GM18505 (cell line): ENCODE measurements around the gene USP24.
A peak's percentile ranks its signal among the peaks of the same experiment; 100 is the strongest.

Experiments used
- ATAC-seq: cut with Tn5 transposase; IDR thresholded peaks from one replicate; pipeline ENCODE4 v1.9.1; 2021; ENCODE audit not compliant: unreplicated experiment
- POLR2A ChIP-seq: IDR thresholded peaks from 4 replicates; pipeline ENCODE4 v1.6.1; 2011; ENCODE audit warnings: borderline replicate concordance; ENCODE audit not compliant: insufficient read depth, insufficient read length; ENCODE audit errors: extremely low read depth

Gene USP24

GRCh38 chr1:55153031-55153430, 62.1 kb downstream of the USP24 start:
- no peak for ATAC-seq
- TF ChIP-seq POLR2A: no peak

GRCh38 chr1:55150880-55151588, 64.1 kb downstream of the USP24 start:
- no peak for TF ChIP-seq POLR2A

GRCh38 chr1:55148676-55149075, 66.5 kb downstream of the USP24 start:
- ATAC-seq: no peak
- TF ChIP-seq POLR2A: no peak

More at GRCh38 chr1:55150880-55151588, 64.1 kb downstream of the USP24 start:
- no peak for ATAC-seq

GRCh38 chr1:55147524-55147923, 67.6 kb downstream of the USP24 start:
- no peak for TF ChIP-seq POLR2A
- ATAC-seq: no peak

GRCh38 chr1:55146781-55147180, 68.4 kb downstream of the USP24 start:
- no peak for ATAC-seq
- TF ChIP-seq POLR2A: no peak

- TF ChIP-seq POLR2A: no peak
- no peak for ATAC-seq
Measured at GRCh38 chr1:55144886-55145285, 70.3 kb downstream of the USP24 start.

GRCh38 chr1:55143684-55144083, 71.5 kb downstream of the USP24 start:
- TF ChIP-seq POLR2A: no peak
- ATAC-seq: no peak

GRCh38 chr1:55141295-55141893, 73.8 kb downstream of the USP24 start:
- ATAC-seq: no peak
- TF ChIP-seq POLR2A: no peak

- ATAC-seq: peak; percentile 68
- no peak for TF ChIP-seq POLR2A
Measured at GRCh38 chr1:55140546-55140983, 74.6 kb downstream of the USP24 start.

- ATAC-seq: no peak
- TF ChIP-seq POLR2A: no peak
Measured at GRCh38 chr1:55140137-55140536, 75.0 kb downstream of the USP24 start.

- TF ChIP-seq POLR2A: no peak
Measured at GRCh38 chr1:55138823-55139222, 76.3 kb downstream of the USP24 start.

GRCh38 chr1:55134152-55134808, 80.9 kb downstream of the USP24 start:
- ATAC-seq: no peak
- TF ChIP-seq POLR2A: no peak

More at GRCh38 chr1:55138823-55139222, 76.3 kb downstream of the USP24 start:
- ATAC-seq: no peak

- no peak for ATAC-seq
Measured at GRCh38 chr1:55131801-55132200, 83.4 kb downstream of the USP24 start.

GRCh38 chr1:55131218-55131617, 83.9 kb downstream of the USP24 start:
- ATAC-seq: no peak
- no peak for TF ChIP-seq POLR2A

More at GRCh38 chr1:55131801-55132200, 83.4 kb downstream of the USP24 start:
- TF ChIP-seq POLR2A: no peak
